Activated T-cell treated with anti-CD3 and anti-CD28 coated beads, Interleukin-2, amount 50 U/mL, for 24 hours (primary cell): ENCODE measurements around the gene ERI3.

Source experiments
- DNase-seq: peaks from one replicate; pipeline ENCODE4 v3.0.0-alpha.2; 2020
- H3K27ac Mint-ChIP-seq: 2 replicates; pipeline ENCODE4 v1.8.0; 2020; ENCODE audit warnings: mild to moderate bottlenecking, mixed read lengths
- H3K27me3 Mint-ChIP-seq: 2 replicates; pipeline ENCODE4 v1.8.0; 2020; ENCODE audit warnings: mixed read lengths
- H3K36me3 Mint-ChIP-seq: 2 replicates; pipeline ENCODE4 v1.8.0; 2020; ENCODE audit warnings: low read depth, mixed read lengths
- H3K4me1 Mint-ChIP-seq: 2 replicates; pipeline ENCODE4 v1.8.0; 2020; ENCODE audit warnings: low read depth, mixed read lengths
- H3K4me3 Mint-ChIP-seq: 2 replicates; pipeline ENCODE4 v1.8.0; 2020; ENCODE audit warnings: mild to moderate bottlenecking, moderate library complexity, mixed read lengths
- H3K9me3 Mint-ChIP-seq: 2 replicates; pipeline ENCODE4 v1.8.0; 2020; ENCODE audit warnings: mixed read lengths

ERI3 gene

GRCh38 chr1:44359234-44359935 lies 4.3 kb upstream of the ERI3 start:
- H3K27ac Mint-ChIP-seq: no peak overlapping the region
- DNase-seq: no peak
- peaks cover 10% of the 10 kb centered on the region for H3K4me1 Mint-ChIP-seq
- no peak overlapping the region for H3K4me3 Mint-ChIP-seq
- H3K27me3 Mint-ChIP-seq: no peaks in the 10 kb centered on the region
- H3K9me3 Mint-ChIP-seq: no peaks in the 10 kb centered on the region
- peaks cover 3% of the 10 kb centered on the region for H3K36me3 Mint-ChIP-seq

- H3K4me1 Mint-ChIP-seq: peaks cover 27% of the 10 kb centered on the region
- no peaks in the 10 kb centered on the region for H3K27me3 Mint-ChIP-seq
- no peak overlapping the region for H3K4me3 Mint-ChIP-seq
- H3K9me3 Mint-ChIP-seq: no peaks in the 10 kb centered on the region
- peaks cover 4% of the 10 kb centered on the region for H3K36me3 Mint-ChIP-seq
- no peak overlapping the region for H3K27ac Mint-ChIP-seq
- DNase-seq: no peak
Measured at GRCh38 chr1:44357710-44358109, 2.7 kb upstream of the ERI3 start.

GRCh38 chr1:44355582-44356305 lies 687 bp upstream of the ERI3 start:
- peak overlapping the region; percentile 89 for H3K27ac Mint-ChIP-seq
- H3K27me3 Mint-ChIP-seq: no peaks in the 10 kb centered on the region
- H3K36me3 Mint-ChIP-seq: peaks cover 12% of the 10 kb centered on the region
- peak overlapping the region; percentile 91 for H3K4me3 Mint-ChIP-seq
- peaks cover 35% of the 10 kb centered on the region for H3K4me1 Mint-ChIP-seq
- no peak for DNase-seq
- no peaks in the 10 kb centered on the region for H3K9me3 Mint-ChIP-seq

- Mint-ChIP-seq H3K4me1 (peaks cover 38% of the 10 kb centered on the region), H3K4me3 (peak overlapping the region; percentile 91)
Measured at GRCh38 chr1:44354268-44354839, 703 bp downstream of the ERI3 start.

GRCh38 chr1:44353604-44354003 lies 1.5 kb downstream of the ERI3 start:
- H3K4me1 Mint-ChIP-seq: peaks cover 42% of the 10 kb centered on the region
- H3K4me3 Mint-ChIP-seq: peak overlapping the region; percentile 91
- H3K27ac Mint-ChIP-seq: no peak overlapping the region
- DNase-seq: no peak
- H3K27me3 Mint-ChIP-seq: no peaks in the 10 kb centered on the region
- no peaks in the 10 kb centered on the region for H3K9me3 Mint-ChIP-seq
- peaks cover 18% of the 10 kb centered on the region for H3K36me3 Mint-ChIP-seq

More at GRCh38 chr1:44354268-44354839, 703 bp downstream of the ERI3 start:
- Mint-ChIP-seq H3K27me3 (no peaks in the 10 kb centered on the region), H3K36me3 (peaks cover 18% of the 10 kb centered on the region), H3K9me3 (no peaks in the 10 kb centered on the region), H3K27ac (peak overlapping the region; percentile 86)
- DNase-seq: no peak

GRCh38 chr1:44351289-44351688 lies 3.8 kb downstream of the ERI3 start:
- Mint-ChIP-seq H3K4me1 (peaks cover 48% of the 10 kb centered on the region), H3K4me3 (no peak overlapping the region), H3K36me3 (peaks cover 18% of the 10 kb centered on the region), H3K27me3 (no peaks in the 10 kb centered on the region), H3K27ac (no peak overlapping the region), H3K9me3 (no peaks in the 10 kb centered on the region)
- DNase-seq: no peak

- Mint-ChIP-seq H3K9me3 (no peaks in the 10 kb centered on the region), H3K27ac (no peak overlapping the region), H3K36me3 (peaks cover 15% of the 10 kb centered on the region), H3K4me1 (peaks cover 35% of the 10 kb centered on the region), H3K27me3 (no peaks in the 10 kb centered on the region), H3K4me3 (no peak overlapping the region)
- DNase-seq: no peak
Measured at GRCh38 chr1:44348061-44348485, 7.0 kb downstream of the ERI3 start.

- no peak overlapping the region for H3K4me3 Mint-ChIP-seq
- no peak overlapping the region for H3K27ac Mint-ChIP-seq
- peaks cover 28% of the 10 kb centered on the region for H3K4me1 Mint-ChIP-seq
- H3K36me3 Mint-ChIP-seq: peaks cover 11% of the 10 kb centered on the region
- no peak for DNase-seq
- no peaks in the 10 kb centered on the region for H3K27me3 Mint-ChIP-seq
- H3K9me3 Mint-ChIP-seq: no peaks in the 10 kb centered on the region
Measured at GRCh38 chr1:44347280-44347679, 7.8 kb downstream of the ERI3 start.

- H3K4me3 Mint-ChIP-seq: no peak overlapping the region
Measured at GRCh38 chr1:44346878-44347277, 8.2 kb downstream of the ERI3 start.

GRCh38 chr1:44346184-44346583 lies 8.9 kb downstream of the ERI3 start:
- Mint-ChIP-seq H3K4me1 (peaks cover 24% of the 10 kb centered on the region), H3K36me3 (peaks cover 13% of the 10 kb centered on the region), H3K27ac (no peak overlapping the region), H3K27me3 (no peaks in the 10 kb centered on the region), H3K4me3 (no peak overlapping the region), H3K9me3 (no peaks in the 10 kb centered on the region)
- DNase-seq: no peak

More at GRCh38 chr1:44346878-44347277, 8.2 kb downstream of the ERI3 start:
- H3K27ac Mint-ChIP-seq: no peak overlapping the region
- no peaks in the 10 kb centered on the region for H3K27me3 Mint-ChIP-seq
- H3K4me1 Mint-ChIP-seq: peaks cover 24% of the 10 kb centered on the region
- no peaks in the 10 kb centered on the region for H3K9me3 Mint-ChIP-seq
- peaks cover 14% of the 10 kb centered on the region for H3K36me3 Mint-ChIP-seq
- DNase-seq: no peak

GRCh38 chr1:44345187-44345775 lies 9.8 kb downstream of the ERI3 start:
- Mint-ChIP-seq H3K27me3 (no peaks in the 10 kb centered on the region), H3K4me3 (no peak overlapping the region), H3K36me3 (peaks cover 13% of the 10 kb centered on the region), H3K27ac (no peak overlapping the region), H3K4me1 (peaks cover 24% of the 10 kb centered on the region), H3K9me3 (no peaks in the 10 kb centered on the region)
- no peak for DNase-seq

GRCh38 chr1:44339731-44340130 lies 15.3 kb downstream of the ERI3 start:
- no peak overlapping the region for H3K4me3 Mint-ChIP-seq
- H3K9me3 Mint-ChIP-seq: no peaks in the 10 kb centered on the region
- no peaks in the 10 kb centered on the region for H3K27me3 Mint-ChIP-seq
- DNase-seq: no peak
- peaks cover 57% of the 10 kb centered on the region for H3K36me3 Mint-ChIP-seq
- H3K4me1 Mint-ChIP-seq: peaks cover 5% of the 10 kb centered on the region
- H3K27ac Mint-ChIP-seq: no peak overlapping the region

- DNase-seq: no peak
- Mint-ChIP-seq H3K36me3 (peaks cover 72% of the 10 kb centered on the region), H3K4me1 (peaks cover 1% of the 10 kb centered on the region), H3K27me3 (no peaks in the 10 kb centered on the region), H3K9me3 (no peaks in the 10 kb centered on the region), H3K4me3 (no peak overlapping the region), H3K27ac (no peak overlapping the region)
Measured at GRCh38 chr1:44338136-44338535, 16.9 kb downstream of the ERI3 start.

GRCh38 chr1:44336668-44337067 lies 18.4 kb downstream of the ERI3 start:
- Mint-ChIP-seq H3K4me3 (no peak overlapping the region), H3K27ac (no peak overlapping the region), H3K36me3 (peaks cover 78% of the 10 kb centered on the region), H3K9me3 (no peaks in the 10 kb centered on the region), H3K27me3 (no peaks in the 10 kb centered on the region), H3K4me1 (peaks cover 1% of the 10 kb centered on the region)
- no peak for DNase-seq

- Mint-ChIP-seq H3K4me3 (no peak overlapping the region), H3K9me3 (no peaks in the 10 kb centered on the region), H3K4me1 (peaks cover 1% of the 10 kb centered on the region), H3K27me3 (no peaks in the 10 kb centered on the region), H3K27ac (no peak overlapping the region), H3K36me3 (peaks cover 84% of the 10 kb centered on the region)
- no peak for DNase-seq
Measured at GRCh38 chr1:44334968-44335367, 20.1 kb downstream of the ERI3 start.
